Activated B cell treated with CpG ODN at 0.5 μM for 24 hours (primary cell): ENCODE measurements around the gene PPP1R2. TPM values are rescaled to one million over a fixed set of nuclear protein-coding genes. Genes with fewer than 3 reads are reported as not detected.
"Not testable (repeated sequence)": the region's sequence is repeated elsewhere in the genome, so short reads cannot be mapped to it uniquely, and the experiment has no call there.

Source experiments
- ATAC-seq: fragments of 200-7000 bp; cut with Tn5 transposase; one replicate; pipeline ENCODE4 v1.10.0; 2021; ENCODE audit warnings: low read depth, mild to moderate bottlenecking, moderate library complexity
- CTCF ChIA-PET: fragments of 350-600 bp; sonication (Branson Sonifier 250); formaldehyde crosslinking; loops from one replicate; lab custom pipeline; 2021; ENCODE audit warnings: antibody characterized with exemption; lab: Charles Lee
- POLR2A ChIA-PET: fragments of 350-600 bp; sonication (Branson Sonifier 250); formaldehyde crosslinking; loops from one replicate; lab custom pipeline; 2021; ENCODE audit warnings: antibody characterized with exemption; lab: Charles Lee
- DNase-seq: peaks from one replicate; pipeline ENCODE4 v3.0.0; 2022
- H3K27ac Mint-ChIP-seq: one replicate; pipeline ENCODE4 v1.8.0; 2020; ENCODE audit warnings: mixed read lengths
- H3K27me3 Mint-ChIP-seq: one replicate; pipeline ENCODE4 v1.8.0; 2021; ENCODE audit warnings: mixed read lengths
- H3K36me3 Mint-ChIP-seq: one replicate; pipeline ENCODE4 v1.8.0; 2021; ENCODE audit warnings: low read depth, mixed read lengths
- H3K4me1 Mint-ChIP-seq: one replicate; pipeline ENCODE4 v1.8.0; 2021; ENCODE audit warnings: mixed read lengths
- H3K4me3 Mint-ChIP-seq: one replicate; pipeline ENCODE4 v1.8.0; 2020; ENCODE audit warnings: mild to moderate bottlenecking, mixed read lengths
- H3K9me3 Mint-ChIP-seq: one replicate; pipeline ENCODE4 v1.8.0; 2020; ENCODE audit warnings: mixed read lengths
- CTCF ChIP-seq: fragments of 200-600 bp; IDR thresholded peaks from one replicate; pipeline ENCODE4 v1.8.0; 2022; ENCODE audit warnings: antibody characterized with exemption, mild to moderate bottlenecking
- intact Hi-C: fragments of 100-400 bp; cut with micrococcal nuclease; formaldehyde crosslinking; loops from one replicate; pipeline ENCODE4 v1.15.1; 2024
- total RNA-seq: library from RNA; stranded (reverse); gene quantifications from 2 replicates; pipeline ENCODE4 v1.2.3, GENCODE V29; 2022

PPP1R2 gene
- total RNA-seq, 1 donor from 2014 or later, result 64.1 TPM

- Mint-ChIP-seq H3K36me3 (peaks cover 62% of the 10 kb centered on the region), H3K27me3 (no peaks in the 10 kb centered on the region), H3K9me3 (no peaks in the 10 kb centered on the region), H3K27ac (no peak overlapping the region), H3K4me1 (peaks cover 13% of the 10 kb centered on the region), H3K4me3 (no peak overlapping the region)
- CTCF ChIA-PET, result interaction anchor here (2.4 to 5.3 kb wide), 2 partner anchors 254 kb away, joined by 10 to 70 read pairs; partner anchors contain the start of gene XXYLT1
- ATAC-seq (no peak), DNase-seq (no peak)
- TF ChIP-seq CTCF, result no peak
- intact Hi-C loops, result loop anchor here (10.0 kb wide), 1 partner anchor 420 kb away; no protein-coding TSS in a partner anchor
- POLR2A ChIA-PET, result interaction anchor here (0.6 kb wide), 1 partner anchor 110 kb away, joined by 3 read pairs; no protein-coding TSS in a partner anchor
These were observed 18.8 kb downstream of the PPP1R2 start for GRCh38 chr3:195524171-195524896.

- ChIA-PET CTCF (interaction anchor here (0.9 to 5.3 kb wide), 9 partner anchors 10 to 852 kb away, joined by 3 to 70 read pairs (median 6); partner anchors contain the start of genes PPP1R2 and XXYLT1), POLR2A (interaction anchor here (1.3 to 2.1 kb wide), 4 partner anchors 20 to 251 kb away, joined by 3 to 7 read pairs (median 4); partner anchors contain the start of genes ACAP2 and XXYLT1)
- intact Hi-C loops, result loop anchor here (1.0 to 10.0 kb wide), 5 partner anchors 20 to 852 kb away; partner anchors contain the start of genes PPP1R2 and XXYLT1
- TF ChIP-seq CTCF, result peak; percentile 85
- Mint-ChIP-seq H3K9me3 (no peaks in the 10 kb centered on the region), H3K4me3 (no peak overlapping the region), H3K27ac (peak overlapping the region; percentile 22), H3K36me3 (peaks cover 61% of the 10 kb centered on the region), H3K4me1 (peaks cover 13% of the 10 kb centered on the region), H3K27me3 (no peaks in the 10 kb centered on the region)
- DNase-seq (no peak), ATAC-seq (peak; percentile 10)
These were observed 20.7 kb downstream of the PPP1R2 start for GRCh38 chr3:195522254-195523023.

- DNase-seq, result no peak
- H3K36me3 Mint-ChIP-seq, result peaks cover 69% of the 10 kb centered on the region
- H3K27ac Mint-ChIP-seq, result no peak overlapping the region
- peaks cover 2% of the 10 kb centered on the region for H3K4me1 Mint-ChIP-seq
- no peaks in the 10 kb centered on the region for H3K27me3 Mint-ChIP-seq
- no peak overlapping the region for H3K4me3 Mint-ChIP-seq
- no peaks in the 10 kb centered on the region for H3K9me3 Mint-ChIP-seq
- ChIA-PET POLR2A (no interaction called here), CTCF (interaction anchor here (1.1 kb wide), 1 partner anchor 845 kb away, joined by 3 read pairs; the partner anchor contains the start of gene LSG1)
- ATAC-seq, result no peak
- intact Hi-C loops, result loop anchor here (10.0 kb wide), 1 partner anchor 122 kb away; no protein-coding TSS in a partner anchor
- no peak for TF ChIP-seq CTCF
These were observed 26.1 kb downstream of the PPP1R2 start for GRCh38 chr3:195517030-195517429.

- DNase-seq, H3K27ac Mint-ChIP-seq, POLR2A ChIA-PET, H3K9me3 Mint-ChIP-seq, ATAC-seq, H3K27me3 Mint-ChIP-seq, H3K4me3 Mint-ChIP-seq, H3K4me1 Mint-ChIP-seq: not testable (repeated sequence)
- CTCF ChIA-PET, result interaction anchor here (0.8 kb wide), 1 partner anchor 244 kb away, joined by 3 read pairs; the partner anchor contains the start of gene XXYLT1
- intact Hi-C loops, result loop anchor here (10.0 kb wide), 1 partner anchor 120 kb away; no protein-coding TSS in a partner anchor
- H3K36me3 Mint-ChIP-seq, result peaks cover 78% of the 10 kb centered on the region
These were observed 28.4 kb downstream of the PPP1R2 start for GRCh38 chr3:195514610-195515235.

- DNase-seq (no peak), ATAC-seq (no peak)
- Mint-ChIP-seq H3K4me3 (no peak overlapping the region), H3K4me1 (peaks cover 10% of the 10 kb centered on the region), H3K36me3 (peaks cover 77% of the 10 kb centered on the region), H3K27me3 (no peaks in the 10 kb centered on the region), H3K27ac (no peak overlapping the region), H3K9me3 (no peaks in the 10 kb centered on the region)
- ChIA-PET CTCF (no interaction called here), POLR2A (no interaction called here)
- TF ChIP-seq CTCF, result no peak
- intact Hi-C loops, result loop anchor here (10.0 kb wide), 1 partner anchor 118 kb away; no protein-coding TSS in a partner anchor
These were observed 30.3 kb downstream of the PPP1R2 start for GRCh38 chr3:195512798-195513345.
